H1 (cell line): ENCODE data around the gene CCL4. TPM values are rescaled to one million over a fixed set of nuclear protein-coding genes. Genes with fewer than 3 reads are reported as not detected.

Experiments used
- CTCF ChIA-PET: fragments of 300-600 bp; sonication (Branson Sonifier 250); formaldehyde crosslinking; loops from one replicate; lab custom pipeline; 2021; ENCODE audit not compliant: partially characterized antibody; lab: Charles Lee
- POLR2A ChIA-PET: fragments of 300-600 bp; sonication (Branson Sonifier 250); formaldehyde crosslinking; loops from one replicate; lab custom pipeline; 2021; ENCODE audit warnings: inconsistent platforms; ENCODE audit not compliant: partially characterized antibody; lab: Charles Lee
- DNase-seq, 2 experiments: peaks; one replicate each; pipeline versions ENCODE4 v3.0.0 to v3.0.0-alpha.2; 2010 to 2022; ENCODE audit warnings: low spot score in 2 of 2, low read depth in 1 of 2, mixed read lengths in 1 of 2
- FAIRE-seq: peaks from 2 replicates; lab custom pipeline; 2011; peaks lifted over from hg19 to GRCh38; lab: Jason Lieb, UNC
- H2AFZ ChIP-seq: 2 replicates; pipeline ENCODE4 v1.8.1; 2012; ENCODE audit warnings: low read length, inconsistent platforms
- H2AK5ac ChIP-seq: 2 replicates; pipeline ENCODE4 v1.6.1; 2013; ENCODE audit warnings: low read depth, low read length
- H2BK120ac ChIP-seq: replicated peaks from 2 replicates; pipeline ENCODE3; 2013; ENCODE audit warnings: low read depth, low read length, inconsistent platforms
- H2BK12ac ChIP-seq: 2 replicates; pipeline ENCODE4 v1.6.1; 2013; ENCODE audit warnings: low read depth, low read length
- H2BK15ac ChIP-seq: 2 replicates; pipeline ENCODE4 v1.6.1; 2013; ENCODE audit warnings: low read length
- H2BK20ac ChIP-seq: 2 replicates; pipeline ENCODE4 v1.6.1; 2013; ENCODE audit warnings: low read length
- H2BK5ac ChIP-seq: 2 replicates; pipeline ENCODE4 v1.6.1; 2013; ENCODE audit warnings: low read depth, low read length
- H3K14ac ChIP-seq: 2 replicates; pipeline ENCODE4 v1.6.1; 2013; ENCODE audit warnings: inconsistent platforms; ENCODE audit not compliant: insufficient read length
- H3K18ac ChIP-seq: 2 replicates; pipeline ENCODE4 v1.6.1; 2013; ENCODE audit warnings: low read length; ENCODE audit errors: extremely low read depth
- H3K23ac ChIP-seq: 2 replicates; pipeline ENCODE4 v1.6.1; 2013; ENCODE audit warnings: inconsistent platforms; ENCODE audit not compliant: insufficient read length
- H3K23me2 ChIP-seq: 2 replicates; pipeline ENCODE4 v1.6.1; 2013; ENCODE audit warnings: low read depth, low read length
- H3K27ac ChIP-seq: 2 replicates; pipeline ENCODE4 v1.6.1; 2011; ENCODE audit warnings: low read depth, low read length, inconsistent platforms
- H3K27me3 ChIP-seq, 4 experiments: replicated peaks in 1 of 4; 1 replicate in 1 of 4; 2 replicates in 3 of 4; pipeline versions ENCODE4 v1.6.1 to v1.8.1; 2011 to 2013; ENCODE audit warnings: low read length in 3 of 4, mild to moderate bottlenecking in 3 of 4, inconsistent platforms in 2 of 4, mixed read lengths in 2 of 4, moderate library complexity in 1 of 4; ENCODE audit not compliant: control insufficient read depth in 3 of 4, insufficient read depth in 3 of 4; ENCODE audit errors: extremely low read depth in 1 of 4
- H3K36me3 ChIP-seq, 4 experiments: 2 replicates each; pipeline versions ENCODE4 v1.6.1 to v1.8.1; 2011 to 2013; ENCODE audit warnings: mild to moderate bottlenecking in 4 of 4, low read length in 3 of 4, moderate library complexity in 2 of 4, control low read depth in 1 of 4, inconsistent platforms in 1 of 4; ENCODE audit not compliant: insufficient read depth in 4 of 4, control insufficient read depth in 2 of 4
- H3K4ac ChIP-seq: replicated peaks from 2 replicates; pipeline ENCODE3; 2013; ENCODE audit warnings: low read length, low read depth, mixed read lengths, inconsistent platforms; ENCODE audit not compliant: insufficient read length
- H3K4me1 ChIP-seq, 4 experiments: replicated peaks in 1 of 4; 1 replicate in 1 of 4; 2 replicates in 3 of 4; pipeline versions ENCODE4 v1.6.1 to v1.8.1; 2011 to 2013; ENCODE audit warnings: low read length in 3 of 4, inconsistent platforms in 2 of 4, mixed read lengths in 1 of 4; ENCODE audit not compliant: insufficient read depth in 4 of 4, control insufficient read depth in 3 of 4
- H3K4me2 ChIP-seq, 2 experiments: 2 replicates each; pipeline versions ENCODE4 v1.6.1 to v1.8.1; 2011 to 2013; ENCODE audit warnings: low read depth in 2 of 2, low read length in 2 of 2, control low read depth in 1 of 2, inconsistent platforms in 1 of 2, mild to moderate bottlenecking in 1 of 2; ENCODE audit not compliant: insufficient read depth in 1 of 2
- H3K4me3 ChIP-seq, 4 experiments: fragments of 200-600, 300-600 bp in 1 of 4; sonication (generic), shearing (Covaris generic), sonication (Bioruptor Twin) in 1 of 4; 2 replicates each; pipeline versions ENCODE4 v1.5.1 to v1.8.1; 2011 to 2016; ENCODE audit warnings: low read length in 4 of 4, low read depth in 3 of 4, control low read depth in 2 of 4, inconsistent platforms in 2 of 4, mild to moderate bottlenecking in 2 of 4, mixed read lengths in 1 of 4, moderate library complexity in 1 of 4; ENCODE audit not compliant: insufficient read depth in 2 of 4; ENCODE audit errors: extremely low read depth in 1 of 4
- H3K56ac ChIP-seq: replicated peaks from 2 replicates; pipeline ENCODE3; 2013; ENCODE audit warnings: low read depth, mild to moderate bottlenecking, mixed read lengths, low read length, inconsistent platforms; ENCODE audit not compliant: insufficient read length
- H3K79me1 ChIP-seq: 2 replicates; pipeline ENCODE4 v1.6.1; 2013; ENCODE audit warnings: low read depth, low read length, control low read depth
- H3K79me2 ChIP-seq, 2 experiments: 2 replicates each; pipeline versions ENCODE4 v1.6.1 to v1.8.1; 2012 to 2013; ENCODE audit warnings: low read length in 2 of 2, mild to moderate bottlenecking in 2 of 2, inconsistent platforms in 1 of 2; ENCODE audit not compliant: insufficient read depth in 2 of 2, control insufficient read depth in 1 of 2
- H3K9ac ChIP-seq, 4 experiments: replicated peaks in 1 of 4; 1 replicate in 1 of 4; 2 replicates in 3 of 4; pipeline versions ENCODE4 v1.6.1 to v1.8.1; 2011 to 2013; ENCODE audit warnings: low read depth in 3 of 4, low read length in 3 of 4, control low read depth in 2 of 4, mild to moderate bottlenecking in 2 of 4, moderate library complexity in 2 of 4, inconsistent platforms in 1 of 4; ENCODE audit errors: extremely low read depth in 1 of 4
- H3K9me3 ChIP-seq, 2 experiments: 2 replicates each; pipeline versions ENCODE4 v1.6.1 to v1.8.1; 2012 to 2013; ENCODE audit warnings: mild to moderate bottlenecking in 2 of 2, moderate library complexity in 2 of 2, control low read depth in 1 of 2, inconsistent platforms in 1 of 2, low read depth in 1 of 2, low read length in 1 of 2, mixed read lengths in 1 of 2; ENCODE audit not compliant: insufficient read depth in 2 of 2
- H4K20me1 ChIP-seq, 2 experiments: replicated peaks in 1 of 2; 2 replicates each; pipeline versions ENCODE3 to v1.8.1; 2011 to 2013; ENCODE audit warnings: inconsistent platforms in 2 of 2, low read length in 2 of 2, mild to moderate bottlenecking in 1 of 2; ENCODE audit not compliant: insufficient read depth in 2 of 2, control insufficient read depth in 1 of 2
- H4K5ac ChIP-seq: 2 replicates; pipeline ENCODE4 v1.6.1; 2013; ENCODE audit warnings: low read length, low read depth, mixed read lengths, inconsistent platforms; ENCODE audit not compliant: insufficient read length
- H4K8ac ChIP-seq: 2 replicates; pipeline ENCODE4 v1.8.0; 2013; ENCODE audit warnings: mild to moderate bottlenecking, moderate library complexity, low read length, inconsistent platforms; ENCODE audit not compliant: insufficient read depth; ENCODE audit errors: extremely low read depth
- H4K91ac ChIP-seq: replicated peaks from 2 replicates; pipeline ENCODE3; 2013; ENCODE audit warnings: low read length, mixed read lengths, inconsistent platforms; ENCODE audit not compliant: insufficient read length
- BCL11A ChIP-seq, 2 experiments: IDR thresholded peaks; one replicate each; pipeline ENCODE4 v1.6.1; 2011; ENCODE audit warnings: low read depth in 2 of 2, low read length in 2 of 2, mild to moderate bottlenecking in 2 of 2
- JUND ChIP-seq: IDR thresholded peaks from 2 replicates; pipeline ENCODE4 v1.6.1; 2011; ENCODE audit warnings: mild to moderate bottlenecking, improper control_type of control experiment, low read length
- POU5F1 ChIP-seq: IDR thresholded peaks from 2 replicates; pipeline ENCODE4 v1.6.1; 2011; ENCODE audit warnings: low read depth, mild to moderate bottlenecking, low read length, moderate library complexity
- SRF ChIP-seq: IDR thresholded peaks from 2 replicates; pipeline ENCODE4 v1.6.1; 2011; ENCODE audit warnings: mild to moderate bottlenecking, low read depth, low read length, moderate library complexity
- TAF1 ChIP-seq: IDR thresholded peaks from 2 replicates; pipeline ENCODE4 v1.6.1; 2011; ENCODE audit warnings: mild to moderate bottlenecking, low read depth, low read length
- YY1 ChIP-seq: IDR thresholded peaks from 2 replicates; pipeline ENCODE4 v1.6.1; 2011; ENCODE audit warnings: low read depth, mild to moderate bottlenecking, low read length
- polyA plus RNA-seq, 7 experiments: library from polyadenylated mRNA; depleted of rRNA in 3 of 7; stranded (reverse) in 5 of 7; unstranded in 2 of 7; fragments of >200 nt in 5 of 7; fragments of 200-250 nt in 2 of 7; gene quantifications; 1 replicate in 5 of 7; 2 replicates in 1 of 7; 4 replicates in 1 of 7; pipeline versions ENCODE4 v1.2.1 to v1.2.3, GENCODE V29; 2011 to 2013; ENCODE audit warnings: missing spikeins in 2 of 7, mixed read lengths in 2 of 7
- total RNA-seq: library from RNA; stranded (reverse); fragmentation: NEBNext Ultra II Directional; extraction: Animal tissue kit (Norgen Biotek cat#: 25700); gene quantifications from 2 replicates; pipeline ENCODE4 v1.2.1, GENCODE V29; 2021

CCL4 gene
- total and polyA plus RNA-seq, 2 of the 8 experiments (the other 6 are each of a cell fraction or from before 2014, with no cell fraction given), result not detected

GRCh38 chr17:36112572-36112971, 8.9 kb downstream of the CCL4 start:
- Histone ChIP-seq H3K23me2 (no peaks in the 10 kb centered on the region), H3K14ac (no peak overlapping the region), H2BK5ac (no peak overlapping the region), H3K79me1 (no peaks in the 10 kb centered on the region), H2BK20ac (no peak overlapping the region), H4K20me1 (no peaks in the 10 kb centered on the region), H3K9ac (no peak overlapping the region), H4K5ac (no peak overlapping the region), H3K4me1 (no peaks in the 10 kb centered on the region), H2BK120ac (no peak overlapping the region), H3K27me3 (no peaks in the 10 kb centered on the region), H3K4ac (no peak overlapping the region), H3K56ac (no peak overlapping the region), H3K23ac (no peak overlapping the region), H3K36me3 (no peaks in the 10 kb centered on the region), H2BK15ac (no peak overlapping the region), H4K8ac (no peak overlapping the region), H4K91ac (no peak overlapping the region), H2BK12ac (no peak overlapping the region), H3K27ac (no peak overlapping the region), H2AFZ (no peak overlapping the region), H3K18ac (no peak overlapping the region), H3K79me2 (no peaks in the 10 kb centered on the region), H2AK5ac (no peak overlapping the region), H3K9me3 (0 out of 4 replicates have a peak, but pooled peaks cover 0 to 3% of the 10 kb centered on the region in 2 experiments), H3K4me3 (no peak overlapping the region), H3K4me2 (no peak overlapping the region)
- DNase-seq (no peak), FAIRE-seq (no peak)
- ChIA-PET POLR2A (no interaction called here), CTCF (interaction anchor here (0.6 kb wide), 1 partner anchor 136 kb away, joined by 3 read pairs; no protein-coding TSS in a partner anchor)
- TF ChIP-seq BCL11A (IDR thresholded peaks at IDR 0.05; ENCODE audit: low read depth in 2 of 2, low read length in 2 of 2) (no peak), POU5F1 (no peak), JUND (no peak), YY1 (no peak), SRF (no peak), TAF1 (no peak)
